ENCODE results near the gene VPS18.

Gene VPS18

DNA sequence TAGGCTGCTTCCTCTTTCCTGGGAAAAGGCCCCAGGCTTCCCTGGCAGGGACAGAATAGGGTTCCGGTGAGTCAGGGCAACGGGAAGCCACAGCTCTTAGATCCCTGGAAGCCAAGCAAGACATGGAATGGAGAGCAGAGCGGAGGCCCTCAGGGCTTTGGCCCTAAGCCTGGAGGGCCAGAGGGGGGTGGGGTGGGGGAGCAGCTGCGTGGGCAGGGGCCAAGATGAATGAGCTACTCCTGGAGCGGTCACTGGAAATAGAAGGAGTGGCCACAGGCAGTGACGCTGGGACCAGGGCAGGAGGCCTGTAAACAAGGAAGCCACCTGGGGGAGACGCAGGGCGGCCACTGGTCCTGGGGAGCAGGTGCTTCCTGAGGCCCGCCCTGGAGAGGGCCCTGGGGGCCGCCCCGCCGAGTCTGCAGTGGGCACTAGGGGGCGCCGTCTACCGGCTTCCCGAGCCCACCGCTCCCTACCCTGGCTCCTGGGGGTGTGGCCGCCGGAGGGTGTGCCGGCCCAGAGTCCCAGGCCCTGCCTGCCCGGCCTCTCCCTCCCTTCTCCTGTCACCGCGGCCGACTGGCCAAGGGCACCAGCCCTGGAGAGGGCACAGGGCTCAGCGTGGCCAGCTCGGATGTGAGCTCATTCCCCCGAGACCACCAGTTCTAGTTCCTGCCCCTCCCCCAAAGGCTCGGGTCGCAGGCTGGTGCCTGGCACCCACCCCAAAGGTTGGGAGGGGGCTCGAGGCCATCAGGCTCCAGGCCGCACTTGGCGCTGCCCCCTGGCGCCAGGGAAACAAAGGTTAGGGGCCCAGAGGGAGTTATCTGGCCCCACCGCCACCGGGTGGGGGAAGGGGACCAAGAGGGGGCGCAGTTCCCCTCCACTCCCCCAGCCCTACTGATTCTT lies 12.1 kb downstream of the VPS18 start:
- H3F3A ChIP-seq (ENCODE audit: insufficient read depth): no peaks in the 10 kb centered on the region
- H3K36me3 ChIP-seq (ENCODE audit: low read length): no peaks in the 10 kb centered on the region
- H3K9ac ChIP-seq (ENCODE audit: low read length): peak overlapping the region; percentile 29; the same call in 1 of the 2 replicates
- H3K4me2 ChIP-seq (ENCODE audit: low read depth, low read length, poor library complexity, severe bottlenecking): peak overlapping the region; percentile 49
- H3K27me3 ChIP-seq (ENCODE audit: low read length): no peaks in the 10 kb centered on the region
- H2AFZ ChIP-seq (ENCODE audit: low read depth, low read length, severe bottlenecking): peak overlapping the region; percentile 11
- H4K20me1 ChIP-seq (ENCODE audit: low read depth, low read length): no peaks in the 10 kb centered on the region
- H3K79me2 ChIP-seq (ENCODE audit: insufficient read depth, low read length): no peaks in the 10 kb centered on the region
- TF ChIP-seq, protein P1, sequence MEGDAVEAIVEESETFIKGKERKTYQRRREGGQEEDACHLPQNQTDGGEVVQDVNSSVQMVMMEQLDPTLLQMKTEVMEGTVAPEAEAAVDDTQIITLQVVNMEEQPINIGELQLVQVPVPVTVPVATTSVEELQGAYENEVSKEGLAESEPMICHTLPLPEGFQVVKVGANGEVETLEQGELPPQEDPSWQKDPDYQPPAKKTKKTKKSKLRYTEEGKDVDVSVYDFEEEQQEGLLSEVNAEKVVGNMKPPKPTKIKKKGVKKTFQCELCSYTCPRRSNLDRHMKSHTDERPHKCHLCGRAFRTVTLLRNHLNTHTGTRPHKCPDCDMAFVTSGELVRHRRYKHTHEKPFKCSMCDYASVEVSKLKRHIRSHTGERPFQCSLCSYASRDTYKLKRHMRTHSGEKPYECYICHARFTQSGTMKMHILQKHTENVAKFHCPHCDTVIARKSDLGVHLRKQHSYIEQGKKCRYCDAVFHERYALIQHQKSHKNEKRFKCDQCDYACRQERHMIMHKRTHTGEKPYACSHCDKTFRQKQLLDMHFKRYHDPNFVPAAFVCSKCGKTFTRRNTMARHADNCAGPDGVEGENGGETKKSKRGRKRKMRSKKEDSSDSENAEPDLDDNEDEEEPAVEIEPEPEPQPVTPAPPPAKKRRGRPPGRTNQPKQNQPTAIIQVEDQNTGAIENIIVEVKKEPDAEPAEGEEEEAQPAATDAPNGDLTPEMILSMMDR (IDR thresholded peaks at IDR 0.05; ENCODE audit: insufficient read depth, low read length, poor library complexity, severe bottlenecking): peak; percentile 65
- no peak for TF ChIP-seq EZH2phosphoT487 (conservative IDR thresholded peaks at IDR 0.05; ENCODE audit: low read length)
- no peaks in the 10 kb centered on the region for H3K9me2 ChIP-seq (replicated peaks; ENCODE audit: insufficient read depth, low read length)
- H3K4me3 ChIP-seq (ENCODE audit: insufficient read depth, low read length, poor library complexity, severe bottlenecking): peak overlapping the region; percentile 17
- no peaks in the 10 kb centered on the region for H3K9me3 ChIP-seq (ENCODE audit: insufficient read depth, low read length)
- peak overlapping the region; percentile 22; the same call in 1 of the 2 replicates for H3K27ac ChIP-seq (ENCODE audit: low read depth, low read length)

DNA sequence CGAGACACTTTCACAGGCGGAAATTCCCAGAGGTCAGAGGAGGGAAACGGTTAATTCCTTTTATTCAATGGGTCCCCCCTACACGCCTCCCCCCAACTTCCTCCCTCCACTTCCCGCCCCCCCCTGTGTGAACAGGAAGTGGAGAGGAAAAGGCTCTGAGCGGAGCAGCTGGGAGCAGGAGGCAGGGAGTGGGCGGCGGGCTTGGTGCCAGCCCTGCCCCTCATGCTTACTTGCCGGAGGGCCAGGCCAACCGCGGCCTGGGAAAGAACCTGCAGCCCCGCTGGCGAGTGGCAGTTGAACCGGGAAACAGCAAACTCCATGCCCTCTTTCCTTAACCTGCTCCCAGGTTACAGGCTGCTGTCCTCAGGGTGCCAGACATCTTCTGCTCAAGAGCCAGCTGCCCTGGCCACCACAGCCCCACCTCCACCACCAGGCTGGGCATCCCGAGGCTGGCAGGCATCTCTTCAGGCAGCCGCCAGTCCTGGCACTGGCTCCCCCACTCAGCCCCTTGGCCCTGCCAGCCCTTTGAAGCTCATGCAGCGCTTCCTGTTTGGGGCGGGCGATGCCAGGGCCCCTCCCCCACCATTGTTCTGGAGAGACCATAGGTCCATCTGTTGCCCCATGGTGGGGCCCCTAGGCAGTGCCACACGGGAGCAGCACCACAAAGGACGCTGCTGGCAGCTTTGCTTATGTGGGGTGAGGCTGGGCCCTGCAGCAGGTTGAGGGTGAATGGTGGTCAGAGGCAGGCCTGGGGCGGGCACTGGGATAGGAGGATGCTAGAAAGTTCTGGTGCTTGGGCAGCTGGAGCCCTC lies 12.9 kb downstream of the VPS18 start:
- Histone ChIP-seq H3K27me3 (ENCODE audit: low read length) (no peaks in the 10 kb centered on the region), H4K20me1 (ENCODE audit: low read depth, low read length) (no peaks in the 10 kb centered on the region), H3K9ac (ENCODE audit: low read length) (peak overlapping the region; percentile 29; the same call in 1 of the 2 replicates), H3K27ac (ENCODE audit: low read depth, low read length) (no peak overlapping the region), H2AFZ (ENCODE audit: low read depth, low read length, severe bottlenecking) (peak overlapping the region; percentile 11), H3K36me3 (ENCODE audit: low read length) (no peaks in the 10 kb centered on the region), H3K4me2 (ENCODE audit: low read depth, low read length, poor library complexity, severe bottlenecking) (peak overlapping the region; percentile 49), H3K4me3 (ENCODE audit: insufficient read depth, low read length, poor library complexity, severe bottlenecking) (no peak overlapping the region), H3K79me2 (ENCODE audit: insufficient read depth, low read length) (no peaks in the 10 kb centered on the region), H3K9me2 (replicated peaks; ENCODE audit: insufficient read depth, low read length) (no peaks in the 10 kb centered on the region), H3F3A (ENCODE audit: insufficient read depth) (no peaks in the 10 kb centered on the region), H3K9me3 (ENCODE audit: insufficient read depth, low read length) (no peaks in the 10 kb centered on the region)
- no peak for TF ChIP-seq EZH2phosphoT487 (conservative IDR thresholded peaks at IDR 0.05; ENCODE audit: low read length)
- TF ChIP-seq, protein P1 (IDR thresholded peaks at IDR 0.05; ENCODE audit: insufficient read depth, low read length, poor library complexity, severe bottlenecking): no peak

DNA sequence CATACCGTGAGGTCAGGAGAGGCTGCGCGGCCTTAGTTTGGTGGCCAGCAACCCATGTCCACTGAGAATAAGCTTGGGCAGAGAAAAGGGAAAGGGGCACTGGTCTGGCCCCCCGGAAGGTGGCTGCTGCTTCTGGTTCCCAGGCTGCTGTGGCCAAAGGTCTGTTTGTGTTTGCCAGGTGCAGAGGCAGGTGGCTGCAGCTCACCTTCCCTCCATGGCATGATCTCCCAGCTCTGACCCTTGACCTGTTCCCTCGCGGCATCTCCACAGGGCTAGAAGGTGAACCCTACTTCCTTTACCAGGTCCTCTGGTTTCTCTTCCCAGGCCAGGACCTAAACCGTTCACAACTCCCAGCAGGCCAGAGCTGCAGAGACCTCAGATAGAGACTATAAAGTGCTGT lies 13.8 kb downstream of the VPS18 start:
- Histone ChIP-seq H3K27me3 (ENCODE audit: low read length) (no peaks in the 10 kb centered on the region), H3K4me2 (ENCODE audit: low read depth, low read length, poor library complexity, severe bottlenecking) (no peak overlapping the region), H3K27ac (ENCODE audit: low read depth, low read length) (no peak overlapping the region), H3F3A (ENCODE audit: insufficient read depth) (no peaks in the 10 kb centered on the region), H4K20me1 (ENCODE audit: low read depth, low read length) (no peaks in the 10 kb centered on the region), H3K36me3 (ENCODE audit: low read length) (no peaks in the 10 kb centered on the region), H3K9me2 (replicated peaks; ENCODE audit: insufficient read depth, low read length) (no peaks in the 10 kb centered on the region), H3K9ac (ENCODE audit: low read length) (no peak overlapping the region), H3K9me3 (ENCODE audit: insufficient read depth, low read length) (no peaks in the 10 kb centered on the region), H3K4me3 (ENCODE audit: insufficient read depth, low read length, poor library complexity, severe bottlenecking) (no peak overlapping the region), H2AFZ (ENCODE audit: low read depth, low read length, severe bottlenecking) (no peak overlapping the region), H3K79me2 (ENCODE audit: insufficient read depth, low read length) (no peaks in the 10 kb centered on the region)
- TF ChIP-seq, protein P1 (IDR thresholded peaks at IDR 0.05; ENCODE audit: insufficient read depth, low read length, poor library complexity, severe bottlenecking): no peak
- no peak for TF ChIP-seq EZH2phosphoT487 (conservative IDR thresholded peaks at IDR 0.05; ENCODE audit: low read length)
